Smooth muscle cell (in vitro differentiated cells): Measurements from ENCODE around the gene MAPK1. TPM values are rescaled to one million over a fixed set of nuclear protein-coding genes. Genes with fewer than 3 reads are reported as not detected.
"Not testable (repeated sequence)": the region's sequence is repeated elsewhere in the genome, so short reads cannot be mapped to it uniquely, and the experiment has no call there.

Experiments used
- DNase-seq: peaks from one replicate; lab custom pipeline; 2025; ENCODE audit not compliant: unreplicated experiment; lab: John Stamatoyannopoulos, UW
- H2AFZ ChIP-seq: fragments of 200-600 bp; sonication (generic); 2 replicates; pipeline ENCODE4 v1.6.0; 2016; ENCODE audit warnings: antibody characterized with exemption, low read depth, mild to moderate bottlenecking
- H3F3A ChIP-seq: fragments of 200-600 bp; sonication (generic); 2 replicates; pipeline ENCODE4 v1.6.0; 2017; ENCODE audit warnings: antibody characterized with exemption, low read depth
- H3K27ac ChIP-seq: fragments of 200-600 bp; sonication (generic); 2 replicates; pipeline ENCODE4 v1.5.1; 2016; ENCODE audit warnings: low read depth, mild to moderate bottlenecking
- H3K27me3 ChIP-seq: fragments of 200-600 bp; sonication (generic); 2 replicates; pipeline ENCODE4 v1.6.1; 2016; ENCODE audit warnings: low read depth, mild to moderate bottlenecking
- H3K36me3 ChIP-seq: fragments of 200-600 bp; sonication (generic); 2 replicates; pipeline ENCODE4 v1.5.1; 2016; ENCODE audit warnings: low read depth
- H3K4me1 ChIP-seq: fragments of 200-600 bp; sonication (generic); 2 replicates; pipeline ENCODE4 v1.5.1; 2016; ENCODE audit warnings: low read depth
- H3K4me2 ChIP-seq: fragments of 200-600 bp; sonication (generic); 2 replicates; pipeline ENCODE4 v1.6.0; 2016; ENCODE audit warnings: mild to moderate bottlenecking
- H3K4me3 ChIP-seq: fragments of 200-600 bp; sonication (generic); 2 replicates; pipeline ENCODE4 v1.5.1; 2016; ENCODE audit warnings: mild to moderate bottlenecking
- H3K79me2 ChIP-seq: fragments of 200-600 bp; sonication (generic); 2 replicates; pipeline ENCODE4 v1.6.0; 2016; ENCODE audit warnings: low read depth, mild to moderate bottlenecking
- H3K9ac ChIP-seq: fragments of 200-600 bp; sonication (generic); 2 replicates; pipeline ENCODE4 v1.6.0; 2016; ENCODE audit warnings: low read depth
- H3K9me3 ChIP-seq: fragments of 200-600 bp; sonication (generic); replicated peaks from 2 replicates; pipeline ENCODE4 v1.5.1; 2016; ENCODE audit warnings: low read depth
- H4K20me1 ChIP-seq: fragments of 200-600 bp; sonication (generic); 2 replicates; pipeline ENCODE4 v1.6.0; 2016; ENCODE audit warnings: low read depth
- WGBS: methylation state at CpG from one replicate; pipeline ENCODE4 v1.1.7; 2016; ENCODE audit warnings: low lambda C conversion rate; 5-methylcytosine and 5-hydroxymethylcytosine counted together
- polyA plus RNA-seq: library from polyadenylated mRNA; unstranded; fragments of >200 nt; fragmentation: Nextera tagmentation; extraction: Ambion mirVana; gene quantifications from 2 replicates; pipeline ENCODE4 v1.2.1, GENCODE V29; 2016
- total RNA-seq: library from RNA; depleted of rRNA; stranded (reverse); fragments of >200 nt; gene quantifications from 2 replicates; pipeline ENCODE4 v1.2.3, GENCODE V29; 2014
- TF ChIP-seq, protein P1 (sequence below): fragments of 200-600 bp; sonication (generic); IDR thresholded peaks from 2 replicates; pipeline ENCODE4 v1.5.1; 2017; ENCODE audit warnings: borderline replicate concordance, mild to moderate bottlenecking, antibody characterized with exemption; ENCODE audit not compliant: insufficient read depth, poor library complexity, severe bottlenecking

Gene MAPK1
- total and polyA plus RNA-seq, 2 experiments from 2014 or later: 57.1 to 62.3 TPM

DNA sequence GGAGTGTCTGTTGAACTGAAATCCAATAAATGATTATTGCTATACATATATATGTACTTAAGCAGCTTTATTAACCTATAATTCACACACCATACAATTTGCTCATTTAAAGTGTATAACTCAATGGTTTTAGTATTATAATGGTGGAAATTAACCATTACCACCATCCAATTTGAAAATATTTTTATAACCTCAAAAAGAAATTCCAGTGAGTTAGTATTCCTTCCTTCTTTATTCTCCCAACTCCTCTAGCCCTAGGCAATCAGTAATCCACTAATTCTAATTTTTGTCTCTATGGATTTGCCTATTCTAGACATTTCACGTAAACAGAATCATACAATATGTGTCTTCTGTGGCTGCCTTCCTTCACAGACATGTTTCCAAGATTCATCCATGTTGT is 64.8 kb downstream of the MAPK1 start:
- H3K36me3 ChIP-seq: peaks cover 40% of the 10 kb centered on the region
- H3K79me2 ChIP-seq: peaks cover 9% of the 10 kb centered on the region
- H3K9me3 ChIP-seq: no peaks in the 10 kb centered on the region
- H3K9ac ChIP-seq: no peak overlapping the region
- DNase-seq: no peak
- no peaks in the 10 kb centered on the region for H3K4me1 ChIP-seq
- H3K27me3 ChIP-seq: no peaks in the 10 kb centered on the region
- no peak overlapping the region for H3K4me3 ChIP-seq
- no peak overlapping the region for H3K4me2 ChIP-seq
- no peak overlapping the region for H2AFZ ChIP-seq
- peaks cover 38% of the 10 kb centered on the region for H4K20me1 ChIP-seq
- WGBS: 100% methylated on average over 1 of the region's 1 CpG
- no peak overlapping the region for H3K27ac ChIP-seq
- TF ChIP-seq, protein P1, sequence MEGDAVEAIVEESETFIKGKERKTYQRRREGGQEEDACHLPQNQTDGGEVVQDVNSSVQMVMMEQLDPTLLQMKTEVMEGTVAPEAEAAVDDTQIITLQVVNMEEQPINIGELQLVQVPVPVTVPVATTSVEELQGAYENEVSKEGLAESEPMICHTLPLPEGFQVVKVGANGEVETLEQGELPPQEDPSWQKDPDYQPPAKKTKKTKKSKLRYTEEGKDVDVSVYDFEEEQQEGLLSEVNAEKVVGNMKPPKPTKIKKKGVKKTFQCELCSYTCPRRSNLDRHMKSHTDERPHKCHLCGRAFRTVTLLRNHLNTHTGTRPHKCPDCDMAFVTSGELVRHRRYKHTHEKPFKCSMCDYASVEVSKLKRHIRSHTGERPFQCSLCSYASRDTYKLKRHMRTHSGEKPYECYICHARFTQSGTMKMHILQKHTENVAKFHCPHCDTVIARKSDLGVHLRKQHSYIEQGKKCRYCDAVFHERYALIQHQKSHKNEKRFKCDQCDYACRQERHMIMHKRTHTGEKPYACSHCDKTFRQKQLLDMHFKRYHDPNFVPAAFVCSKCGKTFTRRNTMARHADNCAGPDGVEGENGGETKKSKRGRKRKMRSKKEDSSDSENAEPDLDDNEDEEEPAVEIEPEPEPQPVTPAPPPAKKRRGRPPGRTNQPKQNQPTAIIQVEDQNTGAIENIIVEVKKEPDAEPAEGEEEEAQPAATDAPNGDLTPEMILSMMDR: no peak
- no peaks in the 10 kb centered on the region for H3F3A ChIP-seq

- no peaks in the 10 kb centered on the region for H3F3A ChIP-seq
- no peak overlapping the region for H3K9ac ChIP-seq
- H3K4me3 ChIP-seq: no peak overlapping the region
- H3K36me3 ChIP-seq: peaks cover 45% of the 10 kb centered on the region
- H3K79me2 ChIP-seq: peaks cover 8% of the 10 kb centered on the region
- H4K20me1 ChIP-seq: peaks cover 34% of the 10 kb centered on the region
- DNase-seq: no peak
- TF ChIP-seq, protein P1: no peak
- H3K27me3 ChIP-seq: no peaks in the 10 kb centered on the region
- 97% methylated on average over 9 of the region's 9 CpGs for WGBS
- no peak overlapping the region for H3K4me2 ChIP-seq
- H3K9me3 ChIP-seq: no peaks in the 10 kb centered on the region
- no peak overlapping the region for H3K27ac ChIP-seq
- no peak overlapping the region for H2AFZ ChIP-seq
- no peaks in the 10 kb centered on the region for H3K4me1 ChIP-seq
Observed at GRCh38 chr22:21802056-21802455, 65.4 kb downstream of the MAPK1 start.

DNA sequence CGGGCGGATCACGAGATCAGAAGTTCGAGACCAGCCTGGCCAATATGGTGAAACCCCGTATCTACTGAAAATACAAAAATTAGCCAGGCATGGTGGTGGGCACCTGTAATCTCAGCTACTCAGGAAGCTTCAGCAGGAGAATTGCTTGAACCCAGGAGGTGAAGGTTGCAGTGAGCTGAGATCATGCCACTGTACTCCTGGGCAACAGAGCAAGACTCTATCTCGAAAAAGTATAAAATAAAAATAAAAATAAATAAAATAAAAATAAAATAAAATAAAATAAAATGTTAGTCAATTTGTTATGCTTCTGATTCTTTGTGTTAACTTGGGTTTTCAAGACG is 66.2 kb downstream of the MAPK1 start:
- H3K79me2 ChIP-seq, H3K4me2 ChIP-seq, H3K4me3 ChIP-seq, H3F3A ChIP-seq, DNase-seq, H3K4me1 ChIP-seq, H2AFZ ChIP-seq, H3K9ac ChIP-seq, H3K27me3 ChIP-seq, H3K9me3 ChIP-seq, H3K27ac ChIP-seq: not testable (repeated sequence)
- peaks cover 29% of the 10 kb centered on the region for H4K20me1 ChIP-seq
- over 99% methylated on average over 7 of the region's 7 CpGs for WGBS
- H3K36me3 ChIP-seq: peaks cover 43% of the 10 kb centered on the region

DNA sequence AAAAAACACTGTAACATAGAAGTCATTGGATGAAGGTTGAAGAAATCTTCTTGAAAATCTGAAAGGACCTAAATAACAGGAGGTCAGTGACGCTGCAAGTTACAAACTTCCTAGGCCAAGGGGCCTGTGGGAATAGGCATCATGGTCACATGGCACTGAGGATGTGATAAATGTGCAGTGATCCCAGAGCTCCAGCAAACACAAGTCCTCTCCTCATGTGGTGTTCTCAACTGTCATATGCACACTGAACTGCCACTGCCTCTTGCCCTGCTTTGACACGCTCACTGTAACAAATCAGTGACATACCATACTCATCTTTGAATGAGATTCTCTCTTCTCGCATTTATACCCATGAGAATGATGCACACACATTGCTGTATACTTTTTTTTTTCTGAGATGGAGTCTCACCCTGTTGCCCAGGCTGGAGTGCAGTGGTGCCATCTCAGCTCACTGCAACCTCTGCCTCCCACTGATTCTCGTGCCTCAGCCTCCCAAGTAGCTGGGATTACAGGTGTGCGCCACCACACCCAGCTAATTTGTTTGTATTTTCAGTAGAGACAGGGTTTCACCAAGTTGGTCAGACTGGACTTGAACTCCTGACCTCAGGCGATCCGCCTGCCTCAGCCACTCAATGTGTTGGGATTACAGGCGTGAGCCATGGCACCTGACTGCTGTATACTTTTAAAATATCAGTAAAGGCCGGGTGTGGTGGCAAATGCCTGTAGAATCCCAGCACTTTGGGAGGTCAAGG is 66.7 kb downstream of the MAPK1 start:
- no peaks in the 10 kb centered on the region for H3K27me3 ChIP-seq
- H3F3A ChIP-seq: no peaks in the 10 kb centered on the region
- TF ChIP-seq, protein P1: no peak
- H3K4me2 ChIP-seq: no peak overlapping the region
- no peak overlapping the region for H2AFZ ChIP-seq
- no peak overlapping the region for H3K27ac ChIP-seq
- H3K9me3 ChIP-seq: no peaks in the 10 kb centered on the region
- no peak overlapping the region for H3K9ac ChIP-seq
- H3K4me1 ChIP-seq: no peaks in the 10 kb centered on the region
- DNase-seq: no peak
- WGBS: 99% methylated on average over 9 of the region's 9 CpGs
- no peak overlapping the region for H3K4me3 ChIP-seq
- peaks cover 29% of the 10 kb centered on the region for H4K20me1 ChIP-seq
- H3K79me2 ChIP-seq: peaks cover 4% of the 10 kb centered on the region
- H3K36me3 ChIP-seq: peaks cover 41% of the 10 kb centered on the region
